PC-3 (cell line): ENCODE results near the gene TNIP1. TPM values are rescaled to one million over a fixed set of nuclear protein-coding genes. Genes with fewer than 3 reads are reported as not detected.

Experiments used
- ATAC-seq: fragments of 200-7000 bp; cut with Tn5 transposase; 2 replicates; pipeline ENCODE4 v1.9.1; 2020; ENCODE audit warnings: mild to moderate bottlenecking, moderate library complexity
- BruUV-seq: library from RNA; stranded (reverse); fragments of 400-500 nt; replicated peaks from 2 replicates; lab custom pipeline; 2021; lab: Mats Ljungman, UMichigan
- CTCF ChIA-PET: fragments of 300-600 bp; sonication (Branson Sonifier 250); formaldehyde crosslinking; loops from one replicate; lab custom pipeline; 2022; ENCODE audit warnings: antibody characterized with exemption; lab: Charles Lee
- POLR2A ChIA-PET: fragments of 300-600 bp; sonication (Branson Sonifier 250); formaldehyde crosslinking; loops from one replicate; lab custom pipeline; 2022; ENCODE audit warnings: antibody characterized with exemption; ENCODE audit not compliant: unreplicated experiment; lab: Charles Lee
- DNase-seq: peaks from one replicate; pipeline ENCODE4 v3.0.0-alpha.2; 2015
- H2AFZ ChIP-seq: fragments of 300-600 bp; sonication (generic); 2 replicates; pipeline ENCODE4 v1.6.0; 2016; ENCODE audit warnings: antibody characterized with exemption, low read length
- H3F3A ChIP-seq: fragments of 300-600 bp; sonication (generic); one replicate; pipeline ENCODE4 v1.6.0; 2017; ENCODE audit warnings: antibody characterized with exemption, low read length, control low read depth, mild to moderate bottlenecking; ENCODE audit not compliant: unreplicated experiment
- H3K27ac ChIP-seq: fragments of 300-600 bp; sonication (generic); 2 replicates; pipeline ENCODE4 v1.5.1; 2016; ENCODE audit warnings: mild to moderate bottlenecking, low read length
- H3K27me3 ChIP-seq: fragments of 300-600 bp; sonication (generic); 2 replicates; pipeline ENCODE4 v1.6.1; 2016; ENCODE audit warnings: low read length, mixed read lengths
- H3K36me3 ChIP-seq: fragments of 300-600 bp; sonication (generic); 2 replicates; pipeline ENCODE4 v1.6.1; 2016; ENCODE audit warnings: low read depth, mixed run types, low read length, mixed read lengths
- H3K4me1 ChIP-seq: fragments of 300-600 bp; sonication (generic); 2 replicates; pipeline ENCODE4 v1.5.1; 2016; ENCODE audit warnings: low read length; ENCODE audit not compliant: insufficient read depth
- H3K4me2 ChIP-seq: fragments of 300-600 bp; sonication (generic); 2 replicates; pipeline ENCODE4 v1.6.0; 2016; ENCODE audit warnings: low read length
- H3K4me3 ChIP-seq: fragments of 300-600 bp; sonication (generic); 2 replicates; pipeline ENCODE4 v1.5.1; 2016; ENCODE audit warnings: mild to moderate bottlenecking, low read length, mixed read lengths
- H3K79me2 ChIP-seq: fragments of 300-600 bp; sonication (generic); 2 replicates; pipeline ENCODE4 v1.6.1; 2017; ENCODE audit warnings: low read length, mixed read lengths
- H3K9ac ChIP-seq: fragments of 300-600 bp; sonication (generic); 2 replicates; pipeline ENCODE4 v1.6.0; 2016; ENCODE audit warnings: mild to moderate bottlenecking, low read length
- H3K9me2 ChIP-seq: fragments of 300-600 bp; sonication (generic); replicated peaks from 2 replicates; pipeline ENCODE4 v1.6.1; 2016; ENCODE audit warnings: mixed run types, low read length, mixed read lengths
- H3K9me3 ChIP-seq: fragments of 300-600 bp; sonication (generic); 2 replicates; pipeline ENCODE4 v1.6.1; 2016; ENCODE audit warnings: low read length, mixed read lengths
- H4K20me1 ChIP-seq: fragments of 300-600 bp; sonication (generic); 2 replicates; pipeline ENCODE4 v1.6.1; 2016; ENCODE audit warnings: low read length, mixed read lengths
- EZH2 ChIP-seq: fragments of 300-600 bp; sonication (generic); IDR thresholded peaks from one replicate; pipeline ENCODE4 v1.6.1; 2017; ENCODE audit warnings: antibody characterized with exemption, mild to moderate bottlenecking, low read length; ENCODE audit not compliant: unreplicated experiment
- EZH2phosphoT487 ChIP-seq: fragments of 300-600 bp; sonication (generic); IDR thresholded peaks from 2 replicates; pipeline ENCODE4 v1.6.1; 2018; ENCODE audit warnings: mild to moderate bottlenecking, antibody characterized with exemption, low read length, borderline replicate concordance
- intact Hi-C: fragments of 100-400 bp; cut with micrococcal nuclease; formaldehyde crosslinking; loops from 2 replicates; pipeline ENCODE4 v1.9.0; 2023
- total RNA-seq: library from RNA; depleted of rRNA; stranded (reverse); fragments of >200 nt; gene quantifications from 2 replicates; pipeline ENCODE4 v1.2.3, GENCODE V29; 2014
- TF ChIP-seq, protein P1 (sequence below): fragments of 300-600 bp; sonication (generic); conservative IDR thresholded peaks from 2 replicates; pipeline ENCODE4 v1.5.1; 2017; ENCODE audit warnings: antibody characterized with exemption, low read depth, mild to moderate bottlenecking, low read length

Gene TNIP1
- total RNA-seq, 1 experiment from 2014 or later = 90.0 TPM

DNA sequence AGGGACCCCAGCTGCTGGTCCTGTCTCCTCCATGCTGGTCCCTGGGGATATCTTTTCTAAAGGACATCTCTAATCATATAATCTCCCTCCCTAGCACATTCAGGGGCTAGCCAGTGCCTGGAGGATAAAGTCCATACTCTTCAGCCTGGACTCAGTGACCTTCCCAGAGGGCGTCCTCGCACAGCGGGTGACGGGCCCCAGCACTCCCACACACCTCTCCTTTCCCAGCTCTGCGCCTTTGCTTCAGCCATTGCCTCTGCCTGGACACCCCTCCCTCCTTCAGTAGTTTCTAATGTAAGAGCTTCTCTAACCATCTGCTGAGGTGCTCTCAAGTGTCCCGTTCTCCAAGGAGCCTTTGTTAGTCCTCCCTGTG lies 15.2 kb upstream of the TNIP1 start:
- no peaks in the 10 kb centered on the region for H3K36me3 ChIP-seq
- ATAC-seq = no peak
- H4K20me1 ChIP-seq = no peaks in the 10 kb centered on the region
- intact Hi-C loops = no loop called here
- H3K9me3 ChIP-seq = no peaks in the 10 kb centered on the region
- peaks cover 42% of the 10 kb centered on the region for H3K4me1 ChIP-seq
- peaks cover 6% of the 10 kb centered on the region for H3F3A ChIP-seq
- H2AFZ ChIP-seq = no peak overlapping the region
- H3K4me2 ChIP-seq = no peak overlapping the region
- H3K27ac ChIP-seq = peak overlapping the region; percentile 96
- POLR2A ChIA-PET = no interaction called here
- no TSS peak for BruUV-seq
- H3K27me3 ChIP-seq = no peaks in the 10 kb centered on the region
- no peak for DNase-seq
- CTCF ChIA-PET = no interaction called here
- H3K9ac ChIP-seq = peak overlapping the region; percentile 74; the same call in 1 of the 2 replicates
- H3K79me2 ChIP-seq = no peaks in the 10 kb centered on the region
- H3K9me2 ChIP-seq = no peaks in the 10 kb centered on the region
- H3K4me3 ChIP-seq = no peak overlapping the region
- TF ChIP-seq EZH2 (no peak), EZH2phosphoT487 (no peak)
- TF ChIP-seq, protein P1, sequence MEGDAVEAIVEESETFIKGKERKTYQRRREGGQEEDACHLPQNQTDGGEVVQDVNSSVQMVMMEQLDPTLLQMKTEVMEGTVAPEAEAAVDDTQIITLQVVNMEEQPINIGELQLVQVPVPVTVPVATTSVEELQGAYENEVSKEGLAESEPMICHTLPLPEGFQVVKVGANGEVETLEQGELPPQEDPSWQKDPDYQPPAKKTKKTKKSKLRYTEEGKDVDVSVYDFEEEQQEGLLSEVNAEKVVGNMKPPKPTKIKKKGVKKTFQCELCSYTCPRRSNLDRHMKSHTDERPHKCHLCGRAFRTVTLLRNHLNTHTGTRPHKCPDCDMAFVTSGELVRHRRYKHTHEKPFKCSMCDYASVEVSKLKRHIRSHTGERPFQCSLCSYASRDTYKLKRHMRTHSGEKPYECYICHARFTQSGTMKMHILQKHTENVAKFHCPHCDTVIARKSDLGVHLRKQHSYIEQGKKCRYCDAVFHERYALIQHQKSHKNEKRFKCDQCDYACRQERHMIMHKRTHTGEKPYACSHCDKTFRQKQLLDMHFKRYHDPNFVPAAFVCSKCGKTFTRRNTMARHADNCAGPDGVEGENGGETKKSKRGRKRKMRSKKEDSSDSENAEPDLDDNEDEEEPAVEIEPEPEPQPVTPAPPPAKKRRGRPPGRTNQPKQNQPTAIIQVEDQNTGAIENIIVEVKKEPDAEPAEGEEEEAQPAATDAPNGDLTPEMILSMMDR = no peak

GRCh38 chr5:151095341-151096000 lies 14.6 kb upstream of the TNIP1 start:
- CTCF ChIA-PET = no interaction called here

GRCh38 chr5:151094852-151095245 lies 14.0 kb upstream of the TNIP1 start:
- intact Hi-C loops = no loop called here
- peak overlapping the region; percentile 74 for H3K9ac ChIP-seq

More at GRCh38 chr5:151095341-151096000, 14.6 kb upstream of the TNIP1 start:
- ATAC-seq (peak; percentile 16), DNase-seq (no peak)
- H3K4me3 ChIP-seq = no peak overlapping the region
- BruUV-seq = no TSS peak
- peaks cover 42% of the 10 kb centered on the region for H3K4me1 ChIP-seq
- H3K36me3 ChIP-seq = no peaks in the 10 kb centered on the region
- peak overlapping the region; percentile 74 for H3K9ac ChIP-seq
- POLR2A ChIA-PET = no interaction called here
- H3K79me2 ChIP-seq = no peaks in the 10 kb centered on the region
- H3K9me3 ChIP-seq = no peaks in the 10 kb centered on the region
- intact Hi-C loops = no loop called here
- no peaks in the 10 kb centered on the region for H4K20me1 ChIP-seq
- H3K27ac ChIP-seq = peak overlapping the region; percentile 96
- no peaks in the 10 kb centered on the region for H3K27me3 ChIP-seq
- no peak overlapping the region for H2AFZ ChIP-seq
- H3K4me2 ChIP-seq = no peak overlapping the region; the same call in 1 of the 2 replicates
- H3F3A ChIP-seq = peaks cover 6% of the 10 kb centered on the region
- TF ChIP-seq EZH2phosphoT487 (no peak), EZH2 (no peak)
- TF ChIP-seq, protein P1 = no peak
- H3K9me2 ChIP-seq = no peaks in the 10 kb centered on the region

More at GRCh38 chr5:151094852-151095245, 14.0 kb upstream of the TNIP1 start:
- H3F3A ChIP-seq = peaks cover 6% of the 10 kb centered on the region
- H3K9me3 ChIP-seq = no peaks in the 10 kb centered on the region
- TF ChIP-seq, protein P1 = no peak
- no peak for TF ChIP-seq EZH2phosphoT487
- TF ChIP-seq EZH2 = no peak
- H3K27ac ChIP-seq = peak overlapping the region; percentile 96
- no peaks in the 10 kb centered on the region for H4K20me1 ChIP-seq
- H3K9me2 ChIP-seq = no peaks in the 10 kb centered on the region
- H3K27me3 ChIP-seq = no peaks in the 10 kb centered on the region
- ATAC-seq = peak; percentile 2; the same call in 1 of the 2 replicates
- H3K36me3 ChIP-seq = no peaks in the 10 kb centered on the region
- DNase-seq = no peak
- BruUV-seq = no TSS peak
- H3K4me2 ChIP-seq = peak overlapping the region; percentile 58
- POLR2A ChIA-PET = no interaction called here
- no peaks in the 10 kb centered on the region for H3K79me2 ChIP-seq
- H3K4me1 ChIP-seq = peaks cover 42% of the 10 kb centered on the region
- CTCF ChIA-PET = no interaction called here
- H3K4me3 ChIP-seq = no peak overlapping the region
- H2AFZ ChIP-seq = no peak overlapping the region
